Adipocyte (in vitro differentiated cells): Measurements from ENCODE around the gene TNFRSF6B.
"Not testable (repeated sequence)": the region's sequence is repeated elsewhere in the genome, so short reads cannot be mapped to it uniquely, and the experiment has no call there.

Experiments used
- DNase-seq: peaks from one replicate; pipeline ENCODE4 v3.0.0-alpha.2; 2015; ENCODE audit warnings: low read depth
- H3K27me3 ChIP-seq: replicated peaks from 2 replicates; pipeline ENCODE4 v1.7.0; 2013; ENCODE audit warnings: mild to moderate bottlenecking, low read length, moderate library complexity; ENCODE audit not compliant: control insufficient read depth, insufficient read depth
- H3K36me3 ChIP-seq: 2 replicates; pipeline ENCODE4 v1.7.0; 2013; ENCODE audit warnings: low read length, mild to moderate bottlenecking, moderate library complexity; ENCODE audit not compliant: control insufficient read depth, insufficient read depth, severe bottlenecking
- H3K4me1 ChIP-seq: 2 replicates; pipeline ENCODE4 v1.7.0; 2013; ENCODE audit warnings: mild to moderate bottlenecking, low read length, moderate library complexity; ENCODE audit not compliant: control insufficient read depth, insufficient read depth
- H3K4me3 ChIP-seq: 2 replicates; pipeline ENCODE4 v1.7.0; 2013; ENCODE audit warnings: mild to moderate bottlenecking, low read length, moderate library complexity
- H3K9ac ChIP-seq: 2 replicates; pipeline ENCODE4 v1.7.0; 2013; ENCODE audit warnings: mild to moderate bottlenecking, low read length, moderate library complexity
- H3K9me3 ChIP-seq: 2 replicates; pipeline ENCODE4 v1.7.0; 2013; ENCODE audit warnings: mild to moderate bottlenecking, low read length, moderate library complexity; ENCODE audit not compliant: control insufficient read depth

TNFRSF6B gene

GRCh38 chr20:63664143-63664851, 32.2 kb upstream of the TNFRSF6B start:
- no peaks in the 10 kb centered on the region for H3K9me3 ChIP-seq
- no peaks in the 10 kb centered on the region for H3K27me3 ChIP-seq
- peaks cover 7% of the 10 kb centered on the region for H3K4me1 ChIP-seq
- no peak overlapping the region for H3K4me3 ChIP-seq
- H3K9ac ChIP-seq = no peak overlapping the region
- no peak for DNase-seq
- peaks cover 62% of the 10 kb centered on the region for H3K36me3 ChIP-seq

GRCh38 chr20:63664861-63665594, 31.4 kb upstream of the TNFRSF6B start:
- no peaks in the 10 kb centered on the region for H3K9me3 ChIP-seq
- DNase-seq = no peak
- H3K27me3 ChIP-seq = no peaks in the 10 kb centered on the region
- H3K4me1 ChIP-seq = no peaks in the 10 kb centered on the region
- no peak overlapping the region for H3K4me3 ChIP-seq
- no peak overlapping the region for H3K9ac ChIP-seq
- H3K36me3 ChIP-seq = peaks cover 62% of the 10 kb centered on the region

GRCh38 chr20:63665708-63666107, 30.7 kb upstream of the TNFRSF6B start:
- peaks cover 62% of the 10 kb centered on the region for H3K36me3 ChIP-seq
- no peaks in the 10 kb centered on the region for H3K4me1 ChIP-seq
- no peaks in the 10 kb centered on the region for H3K9me3 ChIP-seq
- DNase-seq = no peak
- H3K27me3 ChIP-seq = no peaks in the 10 kb centered on the region
- no peak overlapping the region for H3K4me3 ChIP-seq
- H3K9ac ChIP-seq = no peak overlapping the region

GRCh38 chr20:63667858-63668257, 28.6 kb upstream of the TNFRSF6B start:
- Histone ChIP-seq H3K4me3 (no peak overlapping the region), H3K9me3 (no peaks in the 10 kb centered on the region), H3K27me3 (no peaks in the 10 kb centered on the region), H3K4me1 (no peaks in the 10 kb centered on the region), H3K9ac (no peak overlapping the region), H3K36me3 (peaks cover 49% of the 10 kb centered on the region)
- no peak for DNase-seq

- Histone ChIP-seq H3K36me3 (peaks cover 44% of the 10 kb centered on the region), H3K27me3 (no peaks in the 10 kb centered on the region), H3K9me3 (no peaks in the 10 kb centered on the region), H3K9ac (no peak overlapping the region), H3K4me3 (no peak overlapping the region), H3K4me1 (no peaks in the 10 kb centered on the region)
- DNase-seq = no peak
These were observed 28.1 kb upstream of the TNFRSF6B start for GRCh38 chr20:63668351-63668750.

- peaks cover 60% of the 10 kb centered on the region for H3K36me3 ChIP-seq
- not testable (repeated sequence) for H3K9me3 ChIP-seq, H3K4me3 ChIP-seq, H3K27me3 ChIP-seq, H3K4me1 ChIP-seq, H3K9ac ChIP-seq, DNase-seq
These were observed 24.8 kb upstream of the TNFRSF6B start for GRCh38 chr20:63671695-63672094.

GRCh38 chr20:63672666-63673065, 23.8 kb upstream of the TNFRSF6B start:
- no peak for DNase-seq
- Histone ChIP-seq H3K36me3 (peaks cover 59% of the 10 kb centered on the region), H3K9ac (no peak overlapping the region), H3K4me1 (no peaks in the 10 kb centered on the region), H3K27me3 (no peaks in the 10 kb centered on the region), H3K4me3 (no peak overlapping the region), H3K9me3 (no peaks in the 10 kb centered on the region)

- H3K4me1 ChIP-seq = no peaks in the 10 kb centered on the region
- no peak overlapping the region for H3K4me3 ChIP-seq
- no peaks in the 10 kb centered on the region for H3K9me3 ChIP-seq
- no peak for DNase-seq
- no peak overlapping the region for H3K9ac ChIP-seq
- no peaks in the 10 kb centered on the region for H3K27me3 ChIP-seq
- H3K36me3 ChIP-seq = peaks cover 53% of the 10 kb centered on the region
These were observed 22.5 kb upstream of the TNFRSF6B start for GRCh38 chr20:63673951-63674350.

- H3K27me3 ChIP-seq = no peaks in the 10 kb centered on the region
- DNase-seq = no peak
- no peak overlapping the region for H3K9ac ChIP-seq
- no peak overlapping the region for H3K4me3 ChIP-seq
- H3K4me1 ChIP-seq = no peaks in the 10 kb centered on the region
- H3K36me3 ChIP-seq = peaks cover 52% of the 10 kb centered on the region
- no peaks in the 10 kb centered on the region for H3K9me3 ChIP-seq
These were observed 20.6 kb upstream of the TNFRSF6B start for GRCh38 chr20:63675681-63676368.

- H3K36me3 ChIP-seq = peaks cover 45% of the 10 kb centered on the region
- no peaks in the 10 kb centered on the region for H3K9me3 ChIP-seq
- H3K27me3 ChIP-seq = no peaks in the 10 kb centered on the region
- no peak overlapping the region for H3K4me3 ChIP-seq
- DNase-seq = no peak
- H3K9ac ChIP-seq = no peak overlapping the region
- H3K4me1 ChIP-seq = peaks cover 14% of the 10 kb centered on the region
These were observed 18.4 kb upstream of the TNFRSF6B start for GRCh38 chr20:63678071-63678470.

GRCh38 chr20:63678667-63679465, 17.6 kb upstream of the TNFRSF6B start:
- no peak for DNase-seq
- peaks cover 42% of the 10 kb centered on the region for H3K36me3 ChIP-seq
- peaks cover 17% of the 10 kb centered on the region for H3K4me1 ChIP-seq
- no peak overlapping the region for H3K9ac ChIP-seq
- no peaks in the 10 kb centered on the region for H3K27me3 ChIP-seq
- H3K9me3 ChIP-seq = no peaks in the 10 kb centered on the region
- H3K4me3 ChIP-seq = no peak overlapping the region
